HL-60 (cell line): ENCODE measurements around the gene CCDC187.

Experiments used
- GABPA ChIP-seq: IDR thresholded peaks from 2 replicates; pipeline ENCODE4 v1.6.1; 2012; ENCODE audit warnings: low read depth
- POLR2AphosphoS5 ChIP-seq: IDR thresholded peaks from 2 replicates; pipeline ENCODE4 v1.6.1; 2012; ENCODE audit warnings: low read depth
- TF ChIP-seq, protein P1 (sequence below): IDR thresholded peaks from one replicate; pipeline ENCODE4 v1.5.1; 2011; ENCODE audit warnings: low read length, control low read depth, inconsistent platforms; ENCODE audit not compliant: insufficient read depth

GRCh38 chr9:136351252-136351800 lies 47.4 kb upstream of the CCDC187 start:
- TF ChIP-seq, protein P1, sequence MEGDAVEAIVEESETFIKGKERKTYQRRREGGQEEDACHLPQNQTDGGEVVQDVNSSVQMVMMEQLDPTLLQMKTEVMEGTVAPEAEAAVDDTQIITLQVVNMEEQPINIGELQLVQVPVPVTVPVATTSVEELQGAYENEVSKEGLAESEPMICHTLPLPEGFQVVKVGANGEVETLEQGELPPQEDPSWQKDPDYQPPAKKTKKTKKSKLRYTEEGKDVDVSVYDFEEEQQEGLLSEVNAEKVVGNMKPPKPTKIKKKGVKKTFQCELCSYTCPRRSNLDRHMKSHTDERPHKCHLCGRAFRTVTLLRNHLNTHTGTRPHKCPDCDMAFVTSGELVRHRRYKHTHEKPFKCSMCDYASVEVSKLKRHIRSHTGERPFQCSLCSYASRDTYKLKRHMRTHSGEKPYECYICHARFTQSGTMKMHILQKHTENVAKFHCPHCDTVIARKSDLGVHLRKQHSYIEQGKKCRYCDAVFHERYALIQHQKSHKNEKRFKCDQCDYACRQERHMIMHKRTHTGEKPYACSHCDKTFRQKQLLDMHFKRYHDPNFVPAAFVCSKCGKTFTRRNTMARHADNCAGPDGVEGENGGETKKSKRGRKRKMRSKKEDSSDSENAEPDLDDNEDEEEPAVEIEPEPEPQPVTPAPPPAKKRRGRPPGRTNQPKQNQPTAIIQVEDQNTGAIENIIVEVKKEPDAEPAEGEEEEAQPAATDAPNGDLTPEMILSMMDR: no peak
- TF ChIP-seq GABPA (no peak), POLR2AphosphoS5 (no peak)
